ENCODE data around the gene RAB36.

Gene RAB36

DNA sequence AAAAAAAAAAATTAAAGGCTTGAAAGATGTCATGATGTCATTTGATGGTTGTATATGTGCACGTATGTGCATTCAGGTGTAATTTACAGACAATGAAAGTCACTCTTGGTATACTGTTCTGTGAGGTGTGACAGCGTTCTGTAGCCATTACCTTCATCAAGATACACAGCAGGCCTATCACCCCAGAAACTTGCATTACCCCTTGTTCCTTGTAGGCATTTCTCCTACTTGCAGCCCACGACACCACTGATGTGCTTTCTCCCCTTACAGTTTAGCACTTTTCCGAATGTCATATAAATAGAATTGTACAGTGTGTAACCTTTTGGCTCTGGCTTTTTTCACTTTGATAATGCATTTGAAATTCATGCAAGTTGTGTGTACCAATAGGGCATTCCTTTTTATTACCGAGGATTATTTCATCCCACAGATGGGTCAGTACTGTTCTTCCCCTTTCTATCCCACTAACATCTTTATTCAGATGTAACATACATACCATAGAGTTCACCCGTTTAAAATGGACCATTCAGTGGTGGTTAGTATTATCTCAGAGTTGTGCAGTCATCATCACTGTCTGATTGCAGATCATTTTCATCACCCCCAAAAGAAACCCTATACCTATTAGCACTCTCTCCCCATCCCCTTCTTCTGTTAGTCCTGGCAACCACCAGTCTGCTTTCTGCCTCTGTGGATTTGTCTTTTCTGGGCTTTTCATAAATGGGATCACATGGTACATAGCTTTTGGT, 65.3 kb downstream of the RAB36 start:
- no peak for DNase-seq (ENCODE audit: low read depth, low spot score)
- TF ChIP-seq, protein P1, sequence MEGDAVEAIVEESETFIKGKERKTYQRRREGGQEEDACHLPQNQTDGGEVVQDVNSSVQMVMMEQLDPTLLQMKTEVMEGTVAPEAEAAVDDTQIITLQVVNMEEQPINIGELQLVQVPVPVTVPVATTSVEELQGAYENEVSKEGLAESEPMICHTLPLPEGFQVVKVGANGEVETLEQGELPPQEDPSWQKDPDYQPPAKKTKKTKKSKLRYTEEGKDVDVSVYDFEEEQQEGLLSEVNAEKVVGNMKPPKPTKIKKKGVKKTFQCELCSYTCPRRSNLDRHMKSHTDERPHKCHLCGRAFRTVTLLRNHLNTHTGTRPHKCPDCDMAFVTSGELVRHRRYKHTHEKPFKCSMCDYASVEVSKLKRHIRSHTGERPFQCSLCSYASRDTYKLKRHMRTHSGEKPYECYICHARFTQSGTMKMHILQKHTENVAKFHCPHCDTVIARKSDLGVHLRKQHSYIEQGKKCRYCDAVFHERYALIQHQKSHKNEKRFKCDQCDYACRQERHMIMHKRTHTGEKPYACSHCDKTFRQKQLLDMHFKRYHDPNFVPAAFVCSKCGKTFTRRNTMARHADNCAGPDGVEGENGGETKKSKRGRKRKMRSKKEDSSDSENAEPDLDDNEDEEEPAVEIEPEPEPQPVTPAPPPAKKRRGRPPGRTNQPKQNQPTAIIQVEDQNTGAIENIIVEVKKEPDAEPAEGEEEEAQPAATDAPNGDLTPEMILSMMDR (IDR thresholded peaks at IDR 0.05; ENCODE audit: low read depth, low read length): no peak
- in situ Hi-C loops (cut with HindIII; ENCODE audit: low sequenced_read_pairs): no loop called here
- no peak overlapping the region for H3K4me3 ChIP-seq (ENCODE audit: low read depth, low read length)

DNA sequence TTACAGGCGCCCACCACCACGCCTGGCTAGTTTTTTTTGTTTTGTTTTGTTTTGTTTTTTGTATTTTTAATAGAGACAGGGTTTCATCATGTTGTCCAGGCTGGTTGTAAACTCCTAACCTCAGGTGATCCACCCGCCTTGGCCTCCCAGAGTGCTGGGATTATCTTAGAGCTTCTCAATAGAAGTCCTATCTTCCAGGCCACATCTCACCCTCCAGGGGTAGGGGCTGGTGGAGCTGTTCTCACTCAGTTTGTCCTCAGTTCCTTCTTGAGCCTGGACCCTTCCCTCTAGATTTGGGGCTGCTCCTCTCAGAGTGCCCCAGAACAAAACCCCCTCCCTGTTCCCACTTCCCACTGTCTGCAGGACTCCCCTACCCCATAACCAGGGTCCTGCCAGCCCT, 66.3 kb downstream of the RAB36 start:
- no peak for DNase-seq (ENCODE audit: low read depth, low spot score)
- in situ Hi-C loops (cut with HindIII; ENCODE audit: low sequenced_read_pairs): no loop called here
- TF ChIP-seq, protein P1 (IDR thresholded peaks at IDR 0.05; ENCODE audit: low read depth, low read length): no peak
- no peak overlapping the region for H3K4me3 ChIP-seq (ENCODE audit: low read depth, low read length)

DNA sequence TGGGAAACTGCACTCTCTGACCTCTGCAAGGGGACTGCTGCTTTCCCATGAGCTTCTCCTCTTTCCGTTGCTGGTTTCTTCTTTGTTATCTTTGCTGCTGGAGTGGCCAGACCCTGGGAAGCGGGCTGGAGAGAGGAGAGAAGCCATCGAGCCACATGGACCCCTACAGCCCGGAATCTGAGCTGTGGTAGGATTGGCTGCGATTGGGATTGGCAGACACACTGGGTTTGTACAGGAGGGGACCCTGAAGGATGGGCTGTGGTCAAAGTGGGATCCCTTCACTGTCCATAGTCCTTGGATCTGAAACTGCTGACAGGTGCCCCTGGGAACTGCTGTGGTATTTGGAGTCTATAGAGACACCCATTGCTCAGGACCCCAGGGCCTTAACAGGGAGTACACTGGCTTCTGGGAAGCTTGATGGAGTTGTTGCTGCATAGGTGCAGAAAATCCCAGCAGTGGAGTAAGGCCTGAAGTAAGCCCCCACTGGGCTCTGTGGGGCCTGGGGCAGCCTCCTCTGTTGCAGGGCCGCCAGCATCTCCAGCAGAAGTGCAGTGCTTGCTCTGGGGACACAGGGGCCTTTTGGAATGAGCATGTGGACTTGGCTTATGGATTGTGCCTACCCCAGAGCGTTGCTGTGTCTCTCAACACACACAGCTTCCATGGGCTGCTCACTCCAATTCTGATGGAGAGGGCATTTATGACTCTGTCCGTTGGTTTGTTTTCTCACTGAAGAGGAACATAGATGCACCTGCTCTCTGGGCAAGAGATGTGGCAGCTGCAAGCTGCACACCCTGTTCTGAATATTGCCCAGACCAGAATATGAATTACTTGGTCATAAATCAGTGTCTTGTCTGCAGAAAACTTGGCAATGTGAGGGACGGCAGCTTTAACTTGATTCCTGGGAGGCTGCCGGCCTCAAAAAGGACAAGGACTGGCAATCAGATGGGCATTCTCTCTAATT, 67.1 kb downstream of the RAB36 start:
- DNase-seq (ENCODE audit: low read depth, low spot score): no peak
- H3K4me3 ChIP-seq (ENCODE audit: low read depth, low read length): no peak overlapping the region
- in situ Hi-C loops (cut with HindIII; ENCODE audit: low sequenced_read_pairs): no loop called here
- TF ChIP-seq, protein P1 (IDR thresholded peaks at IDR 0.05; ENCODE audit: low read depth, low read length): no peak

DNA sequence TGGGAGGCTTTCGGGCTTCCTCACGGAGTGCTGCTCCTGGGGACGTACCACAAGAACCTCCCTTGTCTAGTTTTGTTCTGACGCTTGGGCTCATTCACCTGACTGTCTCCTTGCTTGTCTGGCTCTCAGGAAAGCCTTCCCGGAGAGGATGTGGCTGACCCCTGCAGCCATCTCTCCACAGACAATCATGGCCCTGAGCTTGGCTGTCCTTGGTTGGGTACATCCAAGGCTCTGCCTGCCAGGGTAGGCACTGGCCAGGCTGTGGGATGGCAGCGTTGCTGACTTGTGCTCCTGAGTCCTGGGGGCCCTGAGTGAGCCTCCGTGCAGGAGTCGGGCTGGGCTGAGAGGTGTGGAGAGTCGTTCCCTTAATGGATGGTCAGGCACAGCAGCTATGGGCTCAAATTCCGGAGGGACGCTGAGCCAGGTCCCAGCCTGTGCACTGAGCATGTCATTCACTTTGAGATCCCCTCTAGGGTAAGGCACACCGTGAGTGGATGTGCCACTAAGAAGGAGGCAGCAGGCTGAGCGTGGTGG, 67.8 kb downstream of the RAB36 start:
- no peak overlapping the region for H3K4me3 ChIP-seq (ENCODE audit: low read depth, low read length)
- TF ChIP-seq, protein P1 (IDR thresholded peaks at IDR 0.05; ENCODE audit: low read depth, low read length): no peak
- no peak for DNase-seq (ENCODE audit: low read depth, low spot score)
- in situ Hi-C loops (cut with HindIII; ENCODE audit: low sequenced_read_pairs): no loop called here

DNA sequence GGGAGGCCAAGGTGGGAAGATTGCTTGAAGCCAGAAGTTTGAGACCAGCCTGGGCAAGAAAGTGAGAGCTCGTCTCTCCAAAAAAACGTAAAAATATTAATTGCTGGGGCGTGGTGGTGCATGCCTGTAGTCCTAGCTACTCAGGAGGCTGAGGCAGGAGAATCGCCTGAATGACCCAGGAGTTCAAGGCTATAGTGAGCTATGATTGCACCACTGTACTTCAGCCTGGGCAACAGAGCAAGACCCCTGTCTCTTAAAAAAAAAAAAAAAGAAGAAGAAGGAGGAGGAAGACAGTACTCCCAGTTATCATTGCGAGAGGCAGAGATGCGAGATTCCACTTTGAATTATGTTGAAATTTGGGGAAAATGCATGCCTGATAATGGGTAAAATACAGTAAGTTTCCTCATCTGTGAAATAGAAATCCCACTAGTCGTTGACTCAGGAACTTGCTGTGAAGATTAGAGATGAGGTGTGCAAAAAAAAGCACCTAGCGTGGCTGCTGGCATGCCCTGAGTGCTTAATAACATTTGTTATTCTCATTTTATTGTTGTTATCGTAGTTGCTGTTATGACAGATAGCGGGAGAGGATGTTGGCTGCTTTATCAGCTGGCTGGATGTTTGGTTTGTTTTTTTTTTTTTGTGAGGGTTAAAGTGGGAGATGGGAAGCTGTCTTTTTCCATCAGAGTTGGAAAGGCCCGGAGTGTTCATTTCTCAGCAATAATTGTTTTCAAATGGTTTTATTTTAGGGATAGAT, 68.5 kb downstream of the RAB36 start:
- no peak for DNase-seq (ENCODE audit: low read depth, low spot score)
- TF ChIP-seq, protein P1 (IDR thresholded peaks at IDR 0.05; ENCODE audit: low read depth, low read length): no peak
- in situ Hi-C loops (cut with HindIII; ENCODE audit: low sequenced_read_pairs): no loop called here
- H3K4me3 ChIP-seq (ENCODE audit: low read depth, low read length): no peak overlapping the region

Measured in astrocyte of the spinal cord (primary cell).